ENCODE data around the gene CTSW. TPM values are rescaled to one million over a fixed set of nuclear protein-coding genes. Genes with fewer than 3 reads are reported as not detected.

CTSW gene
- total RNA-seq, 3 donors from 2014 or later (not counting 1 experiment from before 2014, with no cell fraction given): 765 to 1,016 (median 976) TPM

DNA sequence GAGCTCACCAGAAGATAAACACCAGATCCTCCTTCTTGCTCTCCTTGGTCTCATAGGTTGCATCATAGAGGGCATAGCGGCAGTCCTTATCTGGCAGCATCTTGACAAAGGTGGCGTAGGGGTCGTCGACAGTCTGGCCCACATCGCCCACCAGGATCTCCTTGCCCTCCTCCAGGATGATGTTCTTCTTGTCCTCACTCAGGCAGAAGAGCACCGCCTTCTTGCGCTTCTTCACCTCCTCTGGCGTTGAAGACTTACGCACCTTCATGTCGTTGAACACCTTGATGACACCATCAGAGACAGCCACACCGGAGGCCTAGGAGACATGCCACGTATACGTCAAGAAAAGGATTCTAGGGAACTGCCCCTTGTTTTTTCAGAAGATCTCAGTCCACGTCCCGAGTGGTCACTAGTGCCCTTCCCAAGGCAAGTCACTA is 23.7 kb upstream of the CTSW start:
- Histone ChIP-seq H3K4me1 (ENCODE audit: control insufficient read depth, insufficient read depth, low read length) (peaks cover 48% of the 10 kb centered on the region), H3K27me3 (ENCODE audit: control insufficient read depth, insufficient read depth, low read length) (no peaks in the 10 kb centered on the region), H3K36me3 (ENCODE audit: control insufficient read depth, insufficient read depth, low read length) (peaks cover 52% of the 10 kb centered on the region), H3K9me3 (ENCODE audit: control insufficient read depth, insufficient read depth, low read length) (peaks cover 4% of the 10 kb centered on the region), H3K27ac (ENCODE audit: low read length) (no peak overlapping the region), H3K4me3 (ENCODE audit: low read length) (no peak overlapping the region)
- Mint-ChIP-seq H3K27ac (peak overlapping the region; percentile 94 to 98), H3K4me3 (peak overlapping the region; percentile 92), H3K27me3 (ENCODE audit: low read depth in 2 of 2) (no peaks in the 10 kb centered on the region), H3K9me3 (no peaks in the 10 kb centered on the region), H3K4me1 (peaks cover 57 to 67% of the 10 kb centered on the region in 2 donors), H3K36me3 (peaks cover 7% of the 10 kb centered on the region)
- ATAC-seq (no peak), DNase-seq (no peak)
- TF ChIP-seq, protein P1, sequence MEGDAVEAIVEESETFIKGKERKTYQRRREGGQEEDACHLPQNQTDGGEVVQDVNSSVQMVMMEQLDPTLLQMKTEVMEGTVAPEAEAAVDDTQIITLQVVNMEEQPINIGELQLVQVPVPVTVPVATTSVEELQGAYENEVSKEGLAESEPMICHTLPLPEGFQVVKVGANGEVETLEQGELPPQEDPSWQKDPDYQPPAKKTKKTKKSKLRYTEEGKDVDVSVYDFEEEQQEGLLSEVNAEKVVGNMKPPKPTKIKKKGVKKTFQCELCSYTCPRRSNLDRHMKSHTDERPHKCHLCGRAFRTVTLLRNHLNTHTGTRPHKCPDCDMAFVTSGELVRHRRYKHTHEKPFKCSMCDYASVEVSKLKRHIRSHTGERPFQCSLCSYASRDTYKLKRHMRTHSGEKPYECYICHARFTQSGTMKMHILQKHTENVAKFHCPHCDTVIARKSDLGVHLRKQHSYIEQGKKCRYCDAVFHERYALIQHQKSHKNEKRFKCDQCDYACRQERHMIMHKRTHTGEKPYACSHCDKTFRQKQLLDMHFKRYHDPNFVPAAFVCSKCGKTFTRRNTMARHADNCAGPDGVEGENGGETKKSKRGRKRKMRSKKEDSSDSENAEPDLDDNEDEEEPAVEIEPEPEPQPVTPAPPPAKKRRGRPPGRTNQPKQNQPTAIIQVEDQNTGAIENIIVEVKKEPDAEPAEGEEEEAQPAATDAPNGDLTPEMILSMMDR (IDR thresholded peaks at IDR 0.05): no peak
- 80% methylated on average over 15 of the region's 15 CpGs for whole genome bisulfite sequencing (ENCODE audit: insufficient coverage)
- intact Hi-C loops (cut with micrococcal nuclease): loop anchor here (5.0 kb wide), 1 partner anchor 61 kb away; the partner anchor contains the start of genes C11orf68 and DRAP1

DNA sequence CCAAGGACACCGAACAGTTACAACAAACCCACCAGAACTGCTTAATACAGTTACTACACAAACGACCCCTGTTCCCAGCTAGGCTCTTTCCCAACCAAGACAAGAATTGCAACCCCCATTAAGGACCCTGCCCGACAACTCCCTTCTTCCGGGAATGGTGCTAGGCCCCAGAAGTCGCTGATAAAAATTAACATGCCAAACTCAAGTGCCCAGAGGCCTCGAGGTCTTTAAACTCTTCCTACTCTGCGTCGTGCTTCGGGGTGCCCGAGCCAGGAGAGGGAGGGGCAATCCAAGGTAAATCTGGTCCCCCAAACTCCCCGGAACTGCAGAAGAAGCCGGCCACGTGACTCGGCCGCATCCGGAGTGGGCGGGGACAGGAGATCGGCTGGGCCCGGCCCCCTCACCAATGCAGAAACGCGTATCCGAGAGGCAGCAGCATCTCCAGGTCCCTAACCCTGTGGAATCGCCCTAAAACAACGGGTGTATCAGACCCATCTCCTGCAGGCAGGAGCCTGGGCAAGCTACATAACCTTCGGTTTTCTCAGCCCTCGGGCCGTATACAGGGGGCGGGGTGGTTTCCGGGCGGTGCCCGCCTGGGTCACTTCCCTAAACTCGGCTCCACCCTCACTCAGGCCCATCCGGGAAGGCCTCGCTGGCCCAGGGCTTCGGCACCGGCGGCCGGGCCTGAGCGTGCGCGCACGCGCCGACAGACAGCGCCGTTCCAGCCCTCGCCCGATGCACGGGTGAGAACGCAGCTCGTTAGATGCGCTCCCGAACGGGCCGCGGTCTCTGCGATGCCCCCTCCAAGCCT is 22.7 kb upstream of the CTSW start:
- Histone ChIP-seq H3K27ac (ENCODE audit: low read length) (peak overlapping the region; percentile 55), H3K4me3 (ENCODE audit: low read length) (peak overlapping the region; percentile 77), H3K4me1 (ENCODE audit: control insufficient read depth, insufficient read depth, low read length) (peaks cover 58% of the 10 kb centered on the region), H3K36me3 (ENCODE audit: control insufficient read depth, insufficient read depth, low read length) (peaks cover 42% of the 10 kb centered on the region), H3K9me3 (ENCODE audit: control insufficient read depth, insufficient read depth, low read length) (no peaks in the 10 kb centered on the region), H3K27me3 (ENCODE audit: control insufficient read depth, insufficient read depth, low read length) (no peaks in the 10 kb centered on the region)
- DNase-seq: peak; percentile 80 to 89
- Mint-ChIP-seq H3K27me3 (ENCODE audit: low read depth in 2 of 2) (no peaks in the 10 kb centered on the region), H3K9me3 (no peaks in the 10 kb centered on the region), H3K4me3 (peak overlapping the region; percentile 92), H3K27ac (peak overlapping the region; percentile 94 to 98), H3K36me3 (peaks cover 7% of the 10 kb centered on the region), H3K4me1 (peaks cover 57 to 69% of the 10 kb centered on the region in 2 donors)
- WGBS (ENCODE audit: insufficient coverage): 1% methylated on average over 57 of the region's 57 CpGs
- intact Hi-C loops (cut with micrococcal nuclease): loop anchor here (5.0 kb wide), 1 partner anchor 60 kb away; the partner anchor contains the start of genes C11orf68 and DRAP1
- TF ChIP-seq, protein P1 (IDR thresholded peaks at IDR 0.05): no peak
- ATAC-seq: peak; percentile 9 to 36 (median 24)

DNA sequence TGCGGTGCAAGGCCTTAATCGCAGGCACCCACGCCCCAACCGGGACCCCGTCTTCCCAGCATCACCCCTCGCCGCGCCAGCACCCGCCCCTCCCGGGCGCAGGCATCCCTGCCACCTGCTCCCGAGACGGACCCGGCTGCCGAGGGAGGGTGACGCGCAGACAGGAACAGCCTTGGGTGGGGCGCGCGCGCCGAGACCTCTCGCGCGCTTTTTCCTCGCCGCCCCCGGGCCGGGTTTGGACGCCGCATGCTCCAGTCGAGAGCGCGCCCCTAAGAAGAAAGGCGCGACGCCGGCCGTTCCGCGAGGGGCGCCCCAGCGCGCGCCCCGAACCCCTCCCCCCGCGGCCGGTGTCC is 22.2 kb upstream of the CTSW start:
- peak; percentile 5 to 23 (median 15) for ATAC-seq
- H3K4me1 Mint-ChIP-seq: peaks cover 58 to 66% of the 10 kb centered on the region in 2 donors
- TF ChIP-seq, protein P1 (IDR thresholded peaks at IDR 0.05): no peak

More for the DNA sequence above, 22.2 kb upstream of the CTSW start:
- peak overlapping the region; percentile 77 for H3K4me3 ChIP-seq (ENCODE audit: low read length)
- WGBS (ENCODE audit: insufficient coverage): under 1% methylated on average over 49 of the region's 49 CpGs
- Mint-ChIP-seq H3K27me3 (ENCODE audit: low read depth in 2 of 2) (no peaks in the 10 kb centered on the region), H3K4me3 (peak overlapping the region; percentile 92), H3K27ac (peak overlapping the region; percentile 94 to 98), H3K9me3 (no peaks in the 10 kb centered on the region), H3K36me3 (peaks cover 7% of the 10 kb centered on the region)
- intact Hi-C loops (cut with micrococcal nuclease): loop anchor here (5.0 kb wide), 1 partner anchor 60 kb away; the partner anchor contains the start of genes C11orf68 and DRAP1
- H3K27me3 ChIP-seq (ENCODE audit: control insufficient read depth, insufficient read depth, low read length): no peaks in the 10 kb centered on the region
- peaks cover 61% of the 10 kb centered on the region for H3K4me1 ChIP-seq (ENCODE audit: control insufficient read depth, insufficient read depth, low read length)
- peak; percentile 75 to 77 for DNase-seq
- peaks cover 42% of the 10 kb centered on the region for H3K36me3 ChIP-seq (ENCODE audit: control insufficient read depth, insufficient read depth, low read length)
- no peaks in the 10 kb centered on the region for H3K9me3 ChIP-seq (ENCODE audit: control insufficient read depth, insufficient read depth, low read length)
- H3K27ac ChIP-seq (ENCODE audit: low read length): peak overlapping the region; percentile 35
